Karpas-422 (cell line): Measurements from ENCODE around the gene TTR. TPM values are rescaled to one million over a fixed set of nuclear protein-coding genes. Genes with fewer than 3 reads are reported as not detected.
A peak's percentile ranks its signal among the peaks of the same experiment; 100 is the strongest.

Experiments used
- DNase-seq: peaks from one replicate; pipeline ENCODE4 v3.0.0-alpha.2; 2015
- H2AFZ ChIP-seq: fragments of 200-600 bp; sonication (generic); 2 replicates; pipeline ENCODE4 v1.6.1; 2014; ENCODE audit warnings: antibody characterized with exemption, low read length, mixed read lengths
- H3K27ac ChIP-seq: fragments of 200-600 bp; sonication (generic); 2 replicates; pipeline ENCODE4 v1.5.1; 2014; ENCODE audit warnings: mild to moderate bottlenecking, low read length, moderate library complexity
- H3K27me3 ChIP-seq: fragments of 200-600 bp; sonication (generic); 2 replicates; pipeline ENCODE4 v1.6.1; 2014; ENCODE audit warnings: low read length, mixed read lengths
- H3K36me3 ChIP-seq: fragments of 200-600 bp; sonication (generic); 2 replicates; pipeline ENCODE4 v1.6.1; 2014; ENCODE audit warnings: low read length, mixed read lengths; ENCODE audit not compliant: insufficient read depth
- H3K4me1 ChIP-seq: fragments of 200-600 bp; sonication (generic); 2 replicates; pipeline ENCODE4 v1.6.1; 2014; ENCODE audit warnings: mild to moderate bottlenecking, low read length, mixed read lengths
- H3K4me2 ChIP-seq: fragments of 200-600 bp; sonication (generic); 2 replicates; pipeline ENCODE4 v1.6.1; 2014; ENCODE audit warnings: low read length, low read depth, mild to moderate bottlenecking; ENCODE audit not compliant: poor library complexity, severe bottlenecking
- H3K4me3 ChIP-seq: fragments of 200-600 bp; sonication (generic); 2 replicates; pipeline ENCODE4 v1.5.1; 2014; ENCODE audit warnings: mild to moderate bottlenecking, antibody characterized with exemption, low read length, mixed read lengths
- H3K79me2 ChIP-seq: fragments of 200-600 bp; sonication (generic); 2 replicates; pipeline ENCODE4 v1.6.1; 2014; ENCODE audit warnings: mild to moderate bottlenecking, low read length, mixed read lengths
- H3K9ac ChIP-seq: fragments of 200-600 bp; sonication (generic); 2 replicates; pipeline ENCODE4 v1.6.0; 2014; ENCODE audit warnings: low read length
- H3K9me2 ChIP-seq: fragments of 200-600 bp; sonication (generic), shearing (Covaris generic); replicated peaks from 2 replicates; pipeline ENCODE4 v1.6.0; 2014; ENCODE audit warnings: mild to moderate bottlenecking, low read length, moderate library complexity; ENCODE audit not compliant: insufficient read depth
- H3K9me3 ChIP-seq: fragments of 300-700, 200-600 bp; sonication (generic); 2 replicates; pipeline ENCODE4 v1.6.1; 2014; ENCODE audit warnings: low read length, mixed read lengths
- H4K20me1 ChIP-seq: fragments of 200-600 bp; sonication (generic); 2 replicates; pipeline ENCODE4 v1.6.1; 2014; ENCODE audit warnings: mild to moderate bottlenecking, antibody characterized with exemption, low read length, low read depth; ENCODE audit not compliant: insufficient read depth
- total RNA-seq: library from RNA; depleted of rRNA; stranded (reverse); fragments of >200 nt; shearing (Covaris generic); gene quantifications from 2 replicates; pipeline ENCODE4 v1.2.3, GENCODE V29; 2014; ENCODE audit warnings: low replicate concordance

The TTR gene
- total RNA-seq, 1 experiment from 2014 or later = not detected

- no peak overlapping the region for H3K4me2 ChIP-seq
- no peak for DNase-seq
- H3K27me3 ChIP-seq = no peaks in the 10 kb centered on the region
- no peak overlapping the region for H3K27ac ChIP-seq
- H3K79me2 ChIP-seq = no peaks in the 10 kb centered on the region
- H3K36me3 ChIP-seq = no peaks in the 10 kb centered on the region
- no peak overlapping the region for H3K4me3 ChIP-seq
- H3K9ac ChIP-seq = no peak overlapping the region
- no peaks in the 10 kb centered on the region for H3K9me2 ChIP-seq
- no peaks in the 10 kb centered on the region for H4K20me1 ChIP-seq
- H3K9me3 ChIP-seq = no peaks in the 10 kb centered on the region
- H3K4me1 ChIP-seq = peaks cover 20% of the 10 kb centered on the region
- no peak overlapping the region for H2AFZ ChIP-seq
Measured at GRCh38 chr18:31557446-31557845, 34.2 kb upstream of the TTR start.

DNA sequence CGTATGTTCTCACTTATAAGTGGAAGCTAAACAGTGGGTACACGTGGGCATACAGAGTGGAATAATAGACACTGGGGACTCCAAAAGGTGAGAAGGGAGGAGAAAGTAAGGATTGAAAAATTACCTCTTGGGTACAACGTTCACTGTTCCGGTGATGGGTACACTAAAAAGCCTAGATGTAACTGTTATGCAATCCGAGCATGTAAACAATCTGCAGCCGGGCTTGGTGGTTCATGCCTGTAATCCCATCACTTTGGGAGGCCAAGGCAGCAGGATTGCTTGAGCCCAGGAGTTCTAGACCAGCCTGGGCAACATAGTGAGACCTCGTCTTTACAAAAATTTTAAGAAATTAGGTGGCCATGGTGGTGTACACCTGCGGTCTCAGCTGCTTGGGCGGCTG lies 33.1 kb upstream of the TTR start:
- Histone ChIP-seq H3K9ac (no peak overlapping the region), H3K4me2 (no peak overlapping the region), H2AFZ (no peak overlapping the region), H3K4me3 (no peak overlapping the region), H3K9me3 (no peaks in the 10 kb centered on the region), H4K20me1 (no peaks in the 10 kb centered on the region), H3K9me2 (no peaks in the 10 kb centered on the region), H3K27ac (no peak overlapping the region), H3K79me2 (no peaks in the 10 kb centered on the region), H3K4me1 (peaks cover 31% of the 10 kb centered on the region), H3K27me3 (no peaks in the 10 kb centered on the region), H3K36me3 (no peaks in the 10 kb centered on the region)
- DNase-seq = no peak

DNA sequence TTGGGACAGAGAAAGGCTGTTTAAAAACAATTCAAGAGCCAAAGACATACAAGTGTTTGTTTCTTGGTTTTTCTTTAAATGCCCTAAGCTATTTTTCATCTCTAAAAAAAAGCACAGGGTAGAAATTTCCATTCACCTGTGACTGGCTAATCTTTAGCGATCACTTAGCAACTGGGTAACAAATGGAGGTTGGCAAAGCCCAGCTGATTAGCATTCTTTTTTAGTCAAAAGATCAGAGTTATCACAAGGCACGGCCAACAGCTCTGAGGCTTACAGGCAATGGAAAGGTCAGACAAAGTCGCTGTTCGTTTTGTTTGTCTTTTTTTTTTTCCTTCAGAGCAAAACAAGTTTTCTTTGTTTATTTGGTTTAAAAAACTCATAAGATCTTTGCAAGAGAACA lies 29.0 kb upstream of the TTR start:
- no peaks in the 10 kb centered on the region for H3K9me2 ChIP-seq
- H3K27me3 ChIP-seq = no peaks in the 10 kb centered on the region
- no peak overlapping the region for H3K9ac ChIP-seq
- no peak overlapping the region for H3K27ac ChIP-seq
- H3K4me1 ChIP-seq = peaks cover 12% of the 10 kb centered on the region
- H2AFZ ChIP-seq = no peak overlapping the region
- H4K20me1 ChIP-seq = no peaks in the 10 kb centered on the region
- peak overlapping the region; percentile 14 for H3K4me2 ChIP-seq
- H3K36me3 ChIP-seq = no peaks in the 10 kb centered on the region
- no peaks in the 10 kb centered on the region for H3K79me2 ChIP-seq
- DNase-seq = no peak
- H3K4me3 ChIP-seq = no peak overlapping the region
- H3K9me3 ChIP-seq = no peaks in the 10 kb centered on the region

GRCh38 chr18:31563778-31564177 lies 27.9 kb upstream of the TTR start:
- H3K4me3 ChIP-seq = no peak overlapping the region

GRCh38 chr18:31565345-31565744 lies 26.3 kb upstream of the TTR start:
- Histone ChIP-seq H3K4me1 (peaks cover 12% of the 10 kb centered on the region), H3K9ac (no peak overlapping the region), H3K4me2 (no peak overlapping the region), H3K4me3 (no peak overlapping the region), H3K79me2 (no peaks in the 10 kb centered on the region), H3K27me3 (no peaks in the 10 kb centered on the region), H3K9me2 (no peaks in the 10 kb centered on the region), H4K20me1 (no peaks in the 10 kb centered on the region), H2AFZ (no peak overlapping the region), H3K27ac (no peak overlapping the region), H3K9me3 (no peaks in the 10 kb centered on the region), H3K36me3 (no peaks in the 10 kb centered on the region)
- DNase-seq = no peak

More at GRCh38 chr18:31563778-31564177, 27.9 kb upstream of the TTR start:
- Histone ChIP-seq H3K9me2 (no peaks in the 10 kb centered on the region), H3K27ac (no peak overlapping the region), H3K79me2 (no peaks in the 10 kb centered on the region), H4K20me1 (no peaks in the 10 kb centered on the region), H3K27me3 (no peaks in the 10 kb centered on the region), H3K4me2 (no peak overlapping the region), H3K4me1 (peaks cover 12% of the 10 kb centered on the region), H3K9ac (no peak overlapping the region), H3K9me3 (no peaks in the 10 kb centered on the region), H3K36me3 (no peaks in the 10 kb centered on the region), H2AFZ (no peak overlapping the region)
- DNase-seq = peak; percentile 57

DNA sequence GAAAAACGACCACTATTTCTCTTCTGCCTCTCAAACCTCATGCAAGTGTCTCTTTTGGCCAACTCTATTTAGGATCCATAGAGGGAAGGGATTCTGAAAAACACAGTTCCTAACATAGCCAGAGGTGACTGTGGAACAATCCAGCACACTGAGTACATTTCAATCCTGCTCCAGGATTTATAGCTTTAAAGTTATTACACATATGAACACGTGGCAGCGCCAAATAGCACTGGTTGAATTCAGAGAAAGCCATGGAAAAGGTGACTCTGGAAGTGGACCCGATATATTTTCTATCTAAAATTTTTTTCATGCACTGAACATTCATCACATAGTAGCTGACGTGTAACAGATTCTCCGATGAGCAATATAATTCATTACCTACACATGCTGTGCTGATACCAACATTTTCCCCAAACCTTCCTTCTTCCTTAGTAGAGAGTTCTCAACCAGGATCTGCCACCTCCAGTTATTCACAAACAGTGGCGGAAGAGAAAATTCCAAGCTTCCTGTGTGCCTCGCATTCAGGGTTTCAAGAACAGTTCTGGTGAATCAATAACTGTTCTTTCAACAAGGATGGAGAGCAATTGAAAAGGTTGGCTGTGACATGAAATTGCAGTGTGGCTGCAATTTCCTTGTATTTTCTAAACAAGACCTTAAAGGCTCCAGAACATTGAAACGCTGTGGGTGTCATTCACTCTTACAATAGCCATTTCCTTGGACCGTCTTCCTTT lies 25.7 kb upstream of the TTR start:
- H3K4me2 ChIP-seq = no peak overlapping the region
- H3K4me1 ChIP-seq = peaks cover 12% of the 10 kb centered on the region
- 0 out of 2 replicates have a peak overlapping the region, but pooled peaks have one; percentile 14 for H2AFZ ChIP-seq
- no peak overlapping the region for H3K9ac ChIP-seq
- H3K9me2 ChIP-seq = no peaks in the 10 kb centered on the region
- H3K9me3 ChIP-seq = no peaks in the 10 kb centered on the region
- H3K4me3 ChIP-seq = no peak overlapping the region
- no peaks in the 10 kb centered on the region for H4K20me1 ChIP-seq
- H3K27ac ChIP-seq = no peak overlapping the region
- no peaks in the 10 kb centered on the region for H3K27me3 ChIP-seq
- no peaks in the 10 kb centered on the region for H3K79me2 ChIP-seq
- no peak for DNase-seq
- no peaks in the 10 kb centered on the region for H3K36me3 ChIP-seq

GRCh38 chr18:31566576-31567306 lies 24.9 kb upstream of the TTR start:
- Histone ChIP-seq H3K4me2 (no peak overlapping the region), H3K4me3 (no peak overlapping the region), H3K27ac (no peak overlapping the region), H2AFZ (0 out of 2 replicates have a peak overlapping the region, but pooled peaks have one; percentile 14), H3K27me3 (no peaks in the 10 kb centered on the region), H3K36me3 (no peaks in the 10 kb centered on the region), H3K9me2 (no peaks in the 10 kb centered on the region), H3K79me2 (no peaks in the 10 kb centered on the region), H4K20me1 (no peaks in the 10 kb centered on the region), H3K4me1 (peaks cover 12% of the 10 kb centered on the region), H3K9ac (no peak overlapping the region), H3K9me3 (no peaks in the 10 kb centered on the region)
- DNase-seq = no peak

DNA sequence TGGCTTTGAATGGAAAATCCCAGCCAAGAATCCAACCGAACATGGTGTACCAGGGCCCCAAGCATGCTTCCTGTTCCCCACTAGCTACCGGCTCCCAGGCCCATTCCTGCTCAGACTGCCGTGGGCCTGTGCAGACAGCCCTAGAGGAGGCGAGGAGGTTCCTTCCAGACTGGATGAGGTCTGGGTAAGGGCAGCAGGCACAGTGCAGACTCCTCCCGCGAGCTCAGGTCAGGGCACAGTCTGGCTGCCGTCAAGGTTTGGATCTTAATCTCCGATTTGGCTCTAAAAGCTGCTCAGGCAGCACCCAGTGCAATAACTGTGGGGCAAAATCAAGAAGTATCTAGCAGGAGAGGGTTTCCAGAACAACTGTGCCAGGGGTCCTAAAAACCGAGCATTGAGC lies 19.3 kb upstream of the TTR start:
- Histone ChIP-seq H3K9ac (no peak overlapping the region), H3K9me2 (no peaks in the 10 kb centered on the region), H4K20me1 (no peaks in the 10 kb centered on the region), H3K36me3 (no peaks in the 10 kb centered on the region), H3K9me3 (no peaks in the 10 kb centered on the region), H2AFZ (no peak overlapping the region; the same call in 1 of the 2 replicates), H3K4me3 (no peak overlapping the region), H3K4me1 (peaks cover 21% of the 10 kb centered on the region), H3K27me3 (no peaks in the 10 kb centered on the region), H3K4me2 (no peak overlapping the region), H3K27ac (no peak overlapping the region), H3K79me2 (no peaks in the 10 kb centered on the region)
- no peak for DNase-seq
